Measurements from ENCODE around the gene PTPRF.

Gene PTPRF

GRCh38 chr1:43612406-43612805 lies 81.7 kb downstream of the PTPRF start:
- DNase-seq, result no peak

- DNase-seq, result no peak
Measured at GRCh38 chr1:43613075-43613942, 82.6 kb downstream of the PTPRF start.

GRCh38 chr1:43614211-43614610 lies 83.5 kb downstream of the PTPRF start:
- DNase-seq, result no peak

- DNase-seq, result no peak
Measured at GRCh38 chr1:43614891-43615290, 84.2 kb downstream of the PTPRF start.

GRCh38 chr1:43616383-43616782 lies 85.7 kb downstream of the PTPRF start:
- DNase-seq, result no peak

- no peak for DNase-seq
Measured at GRCh38 chr1:43617011-43617410, 86.3 kb downstream of the PTPRF start.

- DNase-seq, result no peak
Measured at GRCh38 chr1:43617668-43618067, 87.0 kb downstream of the PTPRF start.

- DNase-seq, result no peak
Measured at GRCh38 chr1:43618521-43619313, 88.0 kb downstream of the PTPRF start.

- DNase-seq, result no peak
Measured at GRCh38 chr1:43619314-43619790, 88.7 kb downstream of the PTPRF start.

- no peak for DNase-seq
Measured at GRCh38 chr1:43619996-43620920, 89.6 kb downstream of the PTPRF start.

GRCh38 chr1:43620956-43621355 lies 90.3 kb downstream of the PTPRF start:
- no peak for DNase-seq

GRCh38 chr1:43621386-43621785 lies 90.7 kb downstream of the PTPRF start:
- DNase-seq, result no peak

GRCh38 chr1:43621861-43622260 lies 91.2 kb downstream of the PTPRF start:
- no peak for DNase-seq

GRCh38 chr1:43622471-43622870 lies 91.8 kb downstream of the PTPRF start:
- no peak for DNase-seq

GRCh38 chr1:43622901-43623780 lies 92.5 kb downstream of the PTPRF start:
- DNase-seq, result no peak

- DNase-seq, result no peak
Measured at GRCh38 chr1:43625063-43625780, 94.5 kb downstream of the PTPRF start.

GRCh38 chr1:43632135-43632670 lies 101.5 kb downstream of the PTPRF start:
- DNase-seq, result no peak

GRCh38 chr1:43634721-43635120 lies 104.0 kb downstream of the PTPRF start:
- no peak for DNase-seq

GRCh38 chr1:43636006-43636641 lies 105.4 kb downstream of the PTPRF start:
- no peak for DNase-seq

GRCh38 chr1:43637267-43637666 lies 106.6 kb downstream of the PTPRF start:
- no peak for DNase-seq

Data from activated CD4-positive, alpha-beta T cell treated with anti-CD3 and anti-CD28 coated beads, Interleukin-2, amount 50 U/mL, for 4 hours (primary cell).